Measurements from ENCODE around the gene MRPS6.

DNA sequence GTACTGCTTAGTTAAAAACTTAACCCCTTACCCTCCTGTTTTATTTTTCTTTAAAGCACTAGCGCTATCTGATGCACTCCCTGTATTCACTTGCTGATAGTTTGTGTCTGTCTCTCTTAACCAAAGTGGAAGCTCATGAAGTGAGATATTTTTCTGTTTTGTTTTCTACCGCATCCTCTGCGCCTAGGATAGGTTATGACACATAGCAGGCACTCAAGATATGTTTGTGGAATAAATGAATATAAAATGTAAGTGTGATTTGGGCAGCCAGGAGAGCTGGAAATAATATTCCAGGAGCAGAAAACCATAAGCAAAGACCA, 49.0 kb upstream of the MRPS6 start:
- TF ChIP-seq POLR2A (IDR thresholded peaks at IDR 0.05) = no peak
- TF ChIP-seq, protein P1, sequence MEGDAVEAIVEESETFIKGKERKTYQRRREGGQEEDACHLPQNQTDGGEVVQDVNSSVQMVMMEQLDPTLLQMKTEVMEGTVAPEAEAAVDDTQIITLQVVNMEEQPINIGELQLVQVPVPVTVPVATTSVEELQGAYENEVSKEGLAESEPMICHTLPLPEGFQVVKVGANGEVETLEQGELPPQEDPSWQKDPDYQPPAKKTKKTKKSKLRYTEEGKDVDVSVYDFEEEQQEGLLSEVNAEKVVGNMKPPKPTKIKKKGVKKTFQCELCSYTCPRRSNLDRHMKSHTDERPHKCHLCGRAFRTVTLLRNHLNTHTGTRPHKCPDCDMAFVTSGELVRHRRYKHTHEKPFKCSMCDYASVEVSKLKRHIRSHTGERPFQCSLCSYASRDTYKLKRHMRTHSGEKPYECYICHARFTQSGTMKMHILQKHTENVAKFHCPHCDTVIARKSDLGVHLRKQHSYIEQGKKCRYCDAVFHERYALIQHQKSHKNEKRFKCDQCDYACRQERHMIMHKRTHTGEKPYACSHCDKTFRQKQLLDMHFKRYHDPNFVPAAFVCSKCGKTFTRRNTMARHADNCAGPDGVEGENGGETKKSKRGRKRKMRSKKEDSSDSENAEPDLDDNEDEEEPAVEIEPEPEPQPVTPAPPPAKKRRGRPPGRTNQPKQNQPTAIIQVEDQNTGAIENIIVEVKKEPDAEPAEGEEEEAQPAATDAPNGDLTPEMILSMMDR (IDR thresholded peaks at IDR 0.05) = no peak
